Adipocyte (in vitro differentiated cells): ENCODE results near the gene UMODL1.
A peak's percentile ranks its signal among the peaks of the same experiment; 100 is the strongest.

Source experiments
- DNase-seq: peaks from one replicate; pipeline ENCODE4 v3.0.0-alpha.2; 2015; ENCODE audit warnings: low read depth
- H3K27me3 ChIP-seq: replicated peaks from 2 replicates; pipeline ENCODE4 v1.7.0; 2013; ENCODE audit warnings: mild to moderate bottlenecking, low read length, moderate library complexity; ENCODE audit not compliant: control insufficient read depth, insufficient read depth
- H3K36me3 ChIP-seq: 2 replicates; pipeline ENCODE4 v1.7.0; 2013; ENCODE audit warnings: low read length, mild to moderate bottlenecking, moderate library complexity; ENCODE audit not compliant: control insufficient read depth, insufficient read depth, severe bottlenecking
- H3K4me1 ChIP-seq: 2 replicates; pipeline ENCODE4 v1.7.0; 2013; ENCODE audit warnings: mild to moderate bottlenecking, low read length, moderate library complexity; ENCODE audit not compliant: control insufficient read depth, insufficient read depth
- H3K4me3 ChIP-seq: 2 replicates; pipeline ENCODE4 v1.7.0; 2013; ENCODE audit warnings: mild to moderate bottlenecking, low read length, moderate library complexity
- H3K9ac ChIP-seq: 2 replicates; pipeline ENCODE4 v1.7.0; 2013; ENCODE audit warnings: mild to moderate bottlenecking, low read length, moderate library complexity
- H3K9me3 ChIP-seq: 2 replicates; pipeline ENCODE4 v1.7.0; 2013; ENCODE audit warnings: mild to moderate bottlenecking, low read length, moderate library complexity; ENCODE audit not compliant: control insufficient read depth

UMODL1 gene

DNA sequence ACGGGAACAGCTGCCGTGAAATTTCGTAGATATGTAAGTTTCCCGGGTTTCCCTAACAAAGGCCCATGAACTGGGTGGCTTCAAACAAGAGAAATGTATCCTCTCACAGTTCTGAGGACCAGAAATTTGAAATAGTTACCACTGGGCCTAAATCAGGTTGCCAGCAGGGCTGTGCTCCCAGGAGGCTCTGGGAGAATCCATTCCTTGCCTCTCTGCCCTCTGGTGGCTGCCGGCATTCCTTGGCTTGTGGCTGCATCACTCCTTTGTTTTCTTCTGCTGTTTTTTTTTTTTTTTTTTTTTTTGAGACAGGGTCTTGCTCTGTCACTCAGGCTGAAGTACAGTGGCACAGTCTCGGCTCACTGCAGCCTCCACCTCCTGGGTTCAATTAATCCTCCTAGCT is 23.7 kb downstream of the UMODL1 start:
- Histone ChIP-seq H3K4me1 (peaks cover 22% of the 10 kb centered on the region), H3K9me3 (peaks cover 7% of the 10 kb centered on the region), H3K27me3 (peaks cover 21% of the 10 kb centered on the region), H3K9ac (no peak overlapping the region), H3K4me3 (no peak overlapping the region), H3K36me3 (no peaks in the 10 kb centered on the region)
- DNase-seq = no peak

- no peak overlapping the region for H3K4me3 ChIP-seq
Observed at GRCh38 chr21:42095581-42095980, 24.5 kb downstream of the UMODL1 start.

GRCh38 chr21:42096566-42096965 is 25.4 kb downstream of the UMODL1 start:
- peak; percentile 20 for DNase-seq
- peaks cover 22% of the 10 kb centered on the region for H3K4me1 ChIP-seq
- no peaks in the 10 kb centered on the region for H3K36me3 ChIP-seq
- peaks cover 7% of the 10 kb centered on the region for H3K9me3 ChIP-seq
- H3K4me3 ChIP-seq = no peak overlapping the region
- H3K27me3 ChIP-seq = peaks cover 12% of the 10 kb centered on the region
- no peak overlapping the region for H3K9ac ChIP-seq

More at GRCh38 chr21:42095581-42095980, 24.5 kb downstream of the UMODL1 start:
- Histone ChIP-seq H3K27me3 (peaks cover 21% of the 10 kb centered on the region), H3K36me3 (no peaks in the 10 kb centered on the region), H3K9me3 (peaks cover 7% of the 10 kb centered on the region), H3K9ac (no peak overlapping the region), H3K4me1 (peaks cover 22% of the 10 kb centered on the region)
- no peak for DNase-seq

- peaks cover 6% of the 10 kb centered on the region for H3K27me3 ChIP-seq
- no peak overlapping the region for H3K4me3 ChIP-seq
- peaks cover 7% of the 10 kb centered on the region for H3K9me3 ChIP-seq
- peak overlapping the region; percentile 7 for H3K9ac ChIP-seq
- no peaks in the 10 kb centered on the region for H3K36me3 ChIP-seq
- peaks cover 22% of the 10 kb centered on the region for H3K4me1 ChIP-seq
- no peak for DNase-seq
Observed at GRCh38 chr21:42097274-42097673, 26.2 kb downstream of the UMODL1 start.

DNA sequence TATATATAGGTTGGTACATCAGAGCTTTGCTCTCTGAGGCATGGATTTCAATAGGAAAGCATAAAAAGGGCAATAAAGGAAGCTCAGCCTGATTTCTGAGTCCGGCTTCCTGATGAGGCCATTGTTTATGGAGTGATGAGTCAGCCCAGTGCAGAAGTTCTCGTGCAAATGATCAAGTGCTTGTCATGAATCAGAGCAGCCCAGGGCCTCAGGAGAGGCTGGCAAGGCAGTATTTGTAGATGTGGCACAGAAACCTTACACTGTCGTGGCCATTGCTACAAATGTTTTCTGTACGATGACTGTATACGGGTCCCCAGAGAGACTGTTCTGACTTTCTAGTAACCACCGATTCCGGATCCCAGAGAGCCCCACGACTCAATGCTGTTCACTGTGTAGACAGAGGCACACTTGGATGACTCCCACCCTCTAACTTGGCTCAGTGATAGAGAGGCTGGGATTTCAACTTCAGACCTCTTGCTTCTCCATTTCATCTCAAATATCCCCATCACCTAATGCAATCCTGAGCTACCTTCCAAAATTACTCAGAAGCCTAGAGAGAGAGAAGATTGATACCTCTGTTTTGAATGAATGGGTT is 26.8 kb downstream of the UMODL1 start:
- no peaks in the 10 kb centered on the region for H3K27me3 ChIP-seq
- peak overlapping the region; percentile 30 for H3K4me3 ChIP-seq
- H3K9me3 ChIP-seq = peaks cover 7% of the 10 kb centered on the region
- peak; percentile 97 for DNase-seq
- H3K4me1 ChIP-seq = peaks cover 22% of the 10 kb centered on the region
- peak overlapping the region; percentile 57 for H3K9ac ChIP-seq
- H3K36me3 ChIP-seq = no peaks in the 10 kb centered on the region

- H3K9ac ChIP-seq = no peak overlapping the region
- no peak for DNase-seq
- H3K27me3 ChIP-seq = no peaks in the 10 kb centered on the region
- H3K36me3 ChIP-seq = no peaks in the 10 kb centered on the region
- peaks cover 7% of the 10 kb centered on the region for H3K9me3 ChIP-seq
- peaks cover 20% of the 10 kb centered on the region for H3K4me1 ChIP-seq
- no peak overlapping the region for H3K4me3 ChIP-seq
Observed at GRCh38 chr21:42098957-42099505, 27.9 kb downstream of the UMODL1 start.

DNA sequence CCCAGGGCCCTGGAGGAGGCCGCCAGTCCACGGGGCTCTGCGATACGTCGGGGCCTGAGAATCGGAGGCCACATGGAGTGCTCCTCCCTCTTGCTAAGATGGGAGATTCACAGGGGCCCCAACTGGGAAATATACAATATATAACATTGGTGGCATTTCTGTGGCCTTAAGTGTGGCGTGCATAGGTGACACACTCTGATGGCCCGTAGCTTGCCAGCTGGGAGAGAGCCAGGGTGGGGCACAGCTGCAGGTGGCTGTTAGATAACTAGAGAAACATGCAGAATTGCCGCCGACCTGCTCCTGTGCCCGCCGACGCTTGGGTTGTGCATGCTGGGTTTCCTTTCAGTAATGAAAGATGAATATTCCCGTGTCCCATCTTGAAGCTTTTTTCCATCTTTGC is 30.1 kb downstream of the UMODL1 start:
- H3K9me3 ChIP-seq = no peaks in the 10 kb centered on the region
- H3K27me3 ChIP-seq = no peaks in the 10 kb centered on the region
- no peak overlapping the region for H3K9ac ChIP-seq
- DNase-seq = no peak
- no peaks in the 10 kb centered on the region for H3K36me3 ChIP-seq
- H3K4me1 ChIP-seq = peaks cover 16% of the 10 kb centered on the region
- H3K4me3 ChIP-seq = no peak overlapping the region

GRCh38 chr21:42102076-42102475 is 31.0 kb downstream of the UMODL1 start:
- no peaks in the 10 kb centered on the region for H3K36me3 ChIP-seq
- no peak for DNase-seq

DNA sequence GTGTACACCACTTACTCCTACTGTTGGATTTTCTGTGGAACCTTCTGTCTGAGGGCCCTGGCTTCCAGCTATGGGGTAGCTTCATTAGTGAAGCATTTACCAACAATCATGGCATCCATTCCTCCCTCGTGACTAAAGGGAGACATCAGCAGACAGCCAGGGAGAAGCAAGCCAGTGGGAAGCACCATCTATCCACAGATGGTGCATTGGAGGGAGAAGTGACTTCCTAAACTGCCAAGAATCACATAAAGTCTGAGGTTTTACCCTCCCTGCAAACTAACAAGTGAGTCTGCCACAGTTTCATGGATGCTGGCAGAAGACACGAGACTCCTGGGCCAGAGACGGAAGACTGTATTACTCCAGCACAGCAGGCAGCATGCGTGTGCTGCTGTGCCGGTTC is 31.4 kb downstream of the UMODL1 start:
- no peaks in the 10 kb centered on the region for H3K9me3 ChIP-seq
- no peaks in the 10 kb centered on the region for H3K36me3 ChIP-seq
- H3K9ac ChIP-seq = no peak overlapping the region
- H3K4me3 ChIP-seq = no peak overlapping the region
- H3K27me3 ChIP-seq = peaks cover 11% of the 10 kb centered on the region
- peaks cover 8% of the 10 kb centered on the region for H3K4me1 ChIP-seq
- DNase-seq = no peak

More at GRCh38 chr21:42102076-42102475, 31.0 kb downstream of the UMODL1 start:
- Histone ChIP-seq H3K9ac (no peak overlapping the region), H3K27me3 (peaks cover 7% of the 10 kb centered on the region), H3K4me3 (no peak overlapping the region), H3K9me3 (no peaks in the 10 kb centered on the region), H3K4me1 (peaks cover 12% of the 10 kb centered on the region)

DNA sequence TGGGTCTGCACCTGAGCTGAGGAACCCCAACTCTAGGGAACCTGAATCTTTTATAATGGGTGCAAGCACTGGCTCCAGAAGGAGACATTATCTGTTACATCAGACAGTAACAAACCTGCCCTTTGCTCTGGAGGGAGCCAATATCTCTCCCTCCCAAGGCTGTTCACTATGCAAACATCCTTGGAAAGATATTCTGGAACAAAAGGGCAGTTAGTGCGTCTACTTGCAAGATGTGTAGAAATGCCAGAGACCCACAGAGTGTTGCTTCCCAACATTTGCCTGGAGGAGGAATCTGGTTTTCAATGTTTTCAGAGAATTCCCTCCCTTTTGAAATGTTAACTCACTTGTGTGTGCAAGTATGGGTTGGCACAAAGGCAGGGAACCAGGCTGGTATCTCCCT is 31.9 kb downstream of the UMODL1 start:
- no peak for DNase-seq
- H3K4me1 ChIP-seq = peaks cover 3% of the 10 kb centered on the region
- H3K9me3 ChIP-seq = no peaks in the 10 kb centered on the region
- H3K27me3 ChIP-seq = peaks cover 16% of the 10 kb centered on the region
- H3K9ac ChIP-seq = no peak overlapping the region
- H3K36me3 ChIP-seq = no peaks in the 10 kb centered on the region
- no peak overlapping the region for H3K4me3 ChIP-seq

DNA sequence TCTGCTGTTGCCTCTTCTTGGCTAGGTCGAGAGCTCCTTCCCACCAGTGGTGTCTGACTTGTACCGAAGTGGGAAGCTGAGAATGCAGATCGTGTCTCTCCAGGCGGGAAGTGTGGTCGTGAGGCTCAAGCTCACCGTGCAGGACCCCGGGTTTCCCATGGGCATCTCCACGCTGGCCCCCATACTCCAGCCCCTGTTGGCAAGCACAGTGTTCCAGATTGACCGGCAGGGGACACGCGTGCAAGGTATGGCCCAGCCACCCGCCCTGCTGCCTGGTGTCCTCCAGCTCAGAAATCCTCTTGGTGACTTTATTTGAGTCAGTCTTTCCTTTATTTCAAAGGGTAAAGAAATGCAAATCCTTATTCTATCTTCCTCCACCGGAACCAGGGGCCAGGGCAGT is 32.7 kb downstream of the UMODL1 start:
- H3K27me3 ChIP-seq = peaks cover 19% of the 10 kb centered on the region
- H3K9me3 ChIP-seq = no peaks in the 10 kb centered on the region
- no peaks in the 10 kb centered on the region for H3K4me1 ChIP-seq
- no peak overlapping the region for H3K9ac ChIP-seq
- H3K4me3 ChIP-seq = no peak overlapping the region
- no peak for DNase-seq
- no peaks in the 10 kb centered on the region for H3K36me3 ChIP-seq
